ENCODE data around the gene GADL1. TPM values are rescaled to one million over a fixed set of nuclear protein-coding genes. Genes with fewer than 3 reads are reported as not detected.

GADL1 gene
- total and polyA plus RNA-seq, 2 experiments from 2014 or later: 0.13 TPM; not detected in 1

DNA sequence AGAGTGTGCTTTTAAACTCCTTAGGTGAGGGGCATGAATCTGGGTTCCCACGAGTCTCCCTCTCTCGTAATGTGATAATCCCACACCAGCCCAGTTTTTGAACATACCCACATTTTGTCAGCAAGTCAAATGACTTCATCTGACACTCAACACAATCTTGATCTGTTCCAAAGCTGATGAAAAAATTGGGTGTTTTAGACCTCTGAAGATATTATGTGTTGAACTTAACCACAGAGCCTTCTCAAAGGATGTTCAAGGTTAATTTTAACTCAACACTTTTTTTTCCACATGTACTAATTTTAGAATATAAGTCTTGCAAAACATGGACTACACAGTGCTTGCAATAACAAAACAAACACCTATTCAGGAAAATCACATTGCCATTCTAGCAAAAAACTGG lies 164.9 kb downstream of the GADL1 start:
- Histone ChIP-seq H3K9me2 (replicated peaks; ENCODE audit: insufficient read depth) (no peaks in the 10 kb centered on the region), H3K27me3 (no peaks in the 10 kb centered on the region), H3K4me3 (no peak overlapping the region), H2AFZ (no peak overlapping the region), H3K27ac (no peak overlapping the region), H3K9me3 (ENCODE audit: low read depth) (no peaks in the 10 kb centered on the region), H3K79me2 (no peaks in the 10 kb centered on the region), H3K36me3 (replicated peaks; ENCODE audit: insufficient read depth, low read depth) (no peaks in the 10 kb centered on the region), H3K4me1 (ENCODE audit: insufficient read depth) (no peaks in the 10 kb centered on the region), H3K4me2 (no peak overlapping the region), H4K20me1 (ENCODE audit: insufficient read depth, poor library complexity, severe bottlenecking) (no peaks in the 10 kb centered on the region)
- DNase-seq (ENCODE audit: low spot score): no peak
- no peak for TF ChIP-seq EZH2phosphoT487 (IDR thresholded peaks at IDR 0.05; ENCODE audit: low read depth, severe bottlenecking, unreplicated experiment)
- TF ChIP-seq EZH2 (IDR thresholded peaks at IDR 0.05; ENCODE audit: borderline replicate concordance): no peak
- TF ChIP-seq, protein P1, sequence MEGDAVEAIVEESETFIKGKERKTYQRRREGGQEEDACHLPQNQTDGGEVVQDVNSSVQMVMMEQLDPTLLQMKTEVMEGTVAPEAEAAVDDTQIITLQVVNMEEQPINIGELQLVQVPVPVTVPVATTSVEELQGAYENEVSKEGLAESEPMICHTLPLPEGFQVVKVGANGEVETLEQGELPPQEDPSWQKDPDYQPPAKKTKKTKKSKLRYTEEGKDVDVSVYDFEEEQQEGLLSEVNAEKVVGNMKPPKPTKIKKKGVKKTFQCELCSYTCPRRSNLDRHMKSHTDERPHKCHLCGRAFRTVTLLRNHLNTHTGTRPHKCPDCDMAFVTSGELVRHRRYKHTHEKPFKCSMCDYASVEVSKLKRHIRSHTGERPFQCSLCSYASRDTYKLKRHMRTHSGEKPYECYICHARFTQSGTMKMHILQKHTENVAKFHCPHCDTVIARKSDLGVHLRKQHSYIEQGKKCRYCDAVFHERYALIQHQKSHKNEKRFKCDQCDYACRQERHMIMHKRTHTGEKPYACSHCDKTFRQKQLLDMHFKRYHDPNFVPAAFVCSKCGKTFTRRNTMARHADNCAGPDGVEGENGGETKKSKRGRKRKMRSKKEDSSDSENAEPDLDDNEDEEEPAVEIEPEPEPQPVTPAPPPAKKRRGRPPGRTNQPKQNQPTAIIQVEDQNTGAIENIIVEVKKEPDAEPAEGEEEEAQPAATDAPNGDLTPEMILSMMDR (IDR thresholded peaks at IDR 0.05; ENCODE audit: poor library complexity): no peak
- WGBS (ENCODE audit: low lambda C conversion rate, missing lambda C conversion rate): 71% methylated on average over 2 of the region's 2 CpGs

DNA sequence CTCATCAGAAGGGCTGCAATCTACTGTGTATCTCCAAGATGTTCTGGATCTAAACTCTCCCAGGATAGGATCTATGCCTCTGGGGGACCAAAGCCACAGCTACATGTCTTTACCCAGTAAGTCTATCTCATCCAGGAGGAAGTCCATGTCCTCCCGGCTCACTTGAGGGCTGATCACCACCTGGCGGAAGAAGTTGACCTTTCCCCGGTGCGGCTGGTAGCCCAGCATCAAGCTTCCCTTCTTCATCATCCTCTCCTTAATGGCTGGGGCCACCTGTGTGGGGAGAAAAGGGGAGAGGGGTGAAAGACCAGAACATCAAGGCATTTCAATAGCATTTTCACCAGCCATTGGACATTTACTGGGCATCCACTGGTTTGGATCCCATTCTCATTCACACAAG lies 166.3 kb downstream of the GADL1 start:
- H2AFZ ChIP-seq: no peak overlapping the region
- H4K20me1 ChIP-seq (ENCODE audit: insufficient read depth, poor library complexity, severe bottlenecking): no peaks in the 10 kb centered on the region
- no peak for DNase-seq (ENCODE audit: low spot score)
- no peak overlapping the region for H3K4me3 ChIP-seq
- H3K4me1 ChIP-seq (ENCODE audit: insufficient read depth): no peaks in the 10 kb centered on the region
- H3K4me2 ChIP-seq: no peak overlapping the region
- H3K27ac ChIP-seq: no peak overlapping the region
- no peaks in the 10 kb centered on the region for H3K27me3 ChIP-seq
- H3K79me2 ChIP-seq: no peaks in the 10 kb centered on the region
- H3K36me3 ChIP-seq (replicated peaks; ENCODE audit: insufficient read depth, low read depth): no peaks in the 10 kb centered on the region
- 97% methylated on average over 4 of the region's 4 CpGs for WGBS (ENCODE audit: low lambda C conversion rate, missing lambda C conversion rate)
- H3K9me2 ChIP-seq (replicated peaks; ENCODE audit: insufficient read depth): no peaks in the 10 kb centered on the region
- no peaks in the 10 kb centered on the region for H3K9me3 ChIP-seq (ENCODE audit: low read depth)
- TF ChIP-seq, protein P1 (IDR thresholded peaks at IDR 0.05; ENCODE audit: poor library complexity): no peak
- TF ChIP-seq EZH2 (IDR thresholded peaks at IDR 0.05; ENCODE audit: borderline replicate concordance): no peak
- TF ChIP-seq EZH2phosphoT487 (IDR thresholded peaks at IDR 0.05; ENCODE audit: low read depth, severe bottlenecking, unreplicated experiment): no peak

DNA sequence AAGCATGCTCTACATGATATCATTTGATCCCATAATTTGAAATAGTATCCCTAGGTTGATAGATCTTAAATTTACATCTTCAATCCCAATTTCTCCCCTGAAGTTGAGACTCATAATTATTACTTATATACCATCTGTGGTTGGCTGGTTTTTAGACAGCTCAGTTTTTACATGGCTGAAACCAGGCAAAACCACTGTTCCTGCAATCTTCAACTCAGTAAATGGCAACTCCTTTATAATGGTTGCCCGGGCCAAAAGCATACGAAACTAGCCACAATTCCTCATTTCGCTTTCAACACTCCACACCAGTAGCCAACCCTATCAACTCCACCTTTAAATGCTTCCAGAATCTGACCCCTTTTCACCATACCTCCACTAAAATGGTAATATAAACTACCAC lies 169.6 kb downstream of the GADL1 start:
- Histone ChIP-seq H3K79me2 (no peaks in the 10 kb centered on the region), H3K27me3 (no peaks in the 10 kb centered on the region), H4K20me1 (ENCODE audit: insufficient read depth, poor library complexity, severe bottlenecking) (no peaks in the 10 kb centered on the region), H3K36me3 (replicated peaks; ENCODE audit: insufficient read depth, low read depth) (no peaks in the 10 kb centered on the region), H3K4me1 (ENCODE audit: insufficient read depth) (peaks cover 15% of the 10 kb centered on the region), H2AFZ (no peak overlapping the region), H3K9me2 (replicated peaks; ENCODE audit: insufficient read depth) (no peaks in the 10 kb centered on the region), H3K9me3 (ENCODE audit: low read depth) (no peaks in the 10 kb centered on the region), H3K4me3 (no peak overlapping the region), H3K27ac (no peak overlapping the region), H3K4me2 (no peak overlapping the region)
- DNase-seq (ENCODE audit: low spot score): no peak
- TF ChIP-seq EZH2 (IDR thresholded peaks at IDR 0.05; ENCODE audit: borderline replicate concordance) (no peak), EZH2phosphoT487 (IDR thresholded peaks at IDR 0.05; ENCODE audit: low read depth, severe bottlenecking, unreplicated experiment) (no peak)
- TF ChIP-seq, protein P1 (IDR thresholded peaks at IDR 0.05; ENCODE audit: poor library complexity): no peak
- 97% methylated on average over 3 of the region's 3 CpGs for WGBS (ENCODE audit: low lambda C conversion rate, missing lambda C conversion rate)

DNA sequence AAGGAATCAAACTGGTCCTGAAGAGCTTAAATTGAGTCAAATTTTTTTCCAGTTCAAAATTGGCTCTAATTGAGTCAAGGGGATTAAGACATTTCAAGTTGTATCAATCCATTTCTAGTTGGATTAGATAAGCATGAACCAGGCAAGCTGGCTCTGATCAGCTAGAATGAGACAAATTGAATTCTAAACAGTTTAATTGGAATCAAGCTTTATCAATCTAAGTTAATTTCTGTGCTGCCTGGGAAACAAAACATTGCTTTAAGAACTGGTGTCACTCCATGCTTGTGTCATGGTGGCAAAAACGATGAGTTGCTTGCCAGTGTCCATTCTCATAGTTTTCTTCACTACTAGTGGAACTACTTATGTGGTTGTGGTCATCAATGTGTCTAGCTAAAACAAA lies 171.2 kb downstream of the GADL1 start:
- H3K4me2 ChIP-seq: no peak overlapping the region
- H3K9me3 ChIP-seq (ENCODE audit: low read depth): no peaks in the 10 kb centered on the region
- H3K27me3 ChIP-seq: no peaks in the 10 kb centered on the region
- H2AFZ ChIP-seq: no peak overlapping the region
- H3K27ac ChIP-seq: no peak overlapping the region
- no peaks in the 10 kb centered on the region for H4K20me1 ChIP-seq (ENCODE audit: insufficient read depth, poor library complexity, severe bottlenecking)
- no peak overlapping the region for H3K4me3 ChIP-seq
- TF ChIP-seq, protein P1 (IDR thresholded peaks at IDR 0.05; ENCODE audit: poor library complexity): no peak
- TF ChIP-seq EZH2 (IDR thresholded peaks at IDR 0.05; ENCODE audit: borderline replicate concordance): no peak
- no peak for TF ChIP-seq EZH2phosphoT487 (IDR thresholded peaks at IDR 0.05; ENCODE audit: low read depth, severe bottlenecking, unreplicated experiment)
- peaks cover 15% of the 10 kb centered on the region for H3K4me1 ChIP-seq (ENCODE audit: insufficient read depth)
- no peaks in the 10 kb centered on the region for H3K79me2 ChIP-seq
- H3K36me3 ChIP-seq (replicated peaks; ENCODE audit: insufficient read depth, low read depth): no peaks in the 10 kb centered on the region
- no peak for DNase-seq (ENCODE audit: low spot score)
- H3K9me2 ChIP-seq (replicated peaks; ENCODE audit: insufficient read depth): no peaks in the 10 kb centered on the region
- 89% methylated on average over 1 of the region's 1 CpG for WGBS (ENCODE audit: low lambda C conversion rate, missing lambda C conversion rate)

Measured in hepatocyte (in vitro differentiated cells).